Keratinocyte (primary cell): Measurements from ENCODE around the gene ERFL. TPM values are rescaled to one million over a fixed set of nuclear protein-coding genes. Genes with fewer than 3 reads are reported as not detected.
A peak's percentile ranks its signal among the peaks of the same experiment; 100 is the strongest.

ENCODE experiments used
- DNase-seq: peaks from one replicate; pipeline ENCODE4 v3.0.0-alpha.2; 2011; ENCODE audit warnings: low read depth, missing footprints, low spot score
- FAIRE-seq: peaks from 2 replicates; lab custom pipeline; 2011; peaks lifted over from hg19 to GRCh38; lab: Jason Lieb, UNC
- H2AFZ ChIP-seq: 2 replicates; pipeline ENCODE4 v1.6.0; 2012; ENCODE audit warnings: low read length, control low read depth, inconsistent platforms; ENCODE audit not compliant: control insufficient read depth
- H3K27ac ChIP-seq: 2 replicates; pipeline ENCODE4 v1.5.1; 2011; ENCODE audit warnings: low read length; ENCODE audit not compliant: control insufficient read depth, insufficient read depth
- H3K27me3 ChIP-seq: 3 replicates; pipeline ENCODE4 v1.6.0; 2011; ENCODE audit warnings: low read length; ENCODE audit not compliant: control insufficient read depth, insufficient read depth; ENCODE audit errors: extremely low read depth
- H3K36me3 ChIP-seq, 2 experiments: 2 replicates in 1 of 2; 3 replicates in 1 of 2; pipeline ENCODE4 v1.5.1; 2011; ENCODE audit warnings: low read length in 2 of 2, mild to moderate bottlenecking in 1 of 2; ENCODE audit not compliant: control insufficient read depth in 2 of 2, insufficient read depth in 2 of 2; ENCODE audit errors: extremely low read depth in 1 of 2
- H3K4me1 ChIP-seq: 3 replicates; pipeline ENCODE4 v1.5.1; 2011; ENCODE audit warnings: low read length; ENCODE audit not compliant: control insufficient read depth, insufficient read depth; ENCODE audit errors: extremely low read depth
- H3K4me2 ChIP-seq: 3 replicates; pipeline ENCODE4 v1.6.0; 2011; ENCODE audit warnings: low read depth, low read length; ENCODE audit not compliant: control insufficient read depth, insufficient read depth; ENCODE audit errors: extremely low read depth
- H3K4me3 ChIP-seq, 3 experiments: fragments of 200-600 bp in 1 of 3; sonication (generic) in 1 of 3; 2 replicates in 2 of 3; 3 replicates in 1 of 3; pipeline ENCODE4 v1.5.1; 2011 to 2016; ENCODE audit warnings: low read length in 3 of 3, mild to moderate bottlenecking in 3 of 3, control low read depth in 2 of 3, inconsistent platforms in 1 of 3, low read depth in 1 of 3, mixed read lengths in 1 of 3, mixed run types in 1 of 3, moderate library complexity in 1 of 3; ENCODE audit not compliant: control insufficient read depth in 2 of 3, insufficient read depth in 2 of 3; ENCODE audit errors: extremely low read depth in 1 of 3
- H3K79me2 ChIP-seq: 2 replicates; pipeline ENCODE4 v1.6.0; 2012; ENCODE audit warnings: low read length; ENCODE audit not compliant: control insufficient read depth, insufficient read depth
- H3K9ac ChIP-seq: 3 replicates; pipeline ENCODE4 v1.6.0; 2011; ENCODE audit warnings: low read length; ENCODE audit not compliant: control insufficient read depth, insufficient read depth; ENCODE audit errors: extremely low read depth
- H3K9me1 ChIP-seq: 3 replicates; pipeline ENCODE4 v1.6.0; 2011; ENCODE audit warnings: low read length; ENCODE audit not compliant: control insufficient read depth, insufficient read depth; ENCODE audit errors: extremely low read depth
- H3K9me3 ChIP-seq: 2 replicates; pipeline ENCODE4 v1.5.1; 2012; ENCODE audit warnings: low read depth, low read length; ENCODE audit not compliant: control insufficient read depth
- H4K20me1 ChIP-seq: 3 replicates; pipeline ENCODE4 v1.6.0; 2011; ENCODE audit warnings: low read length; ENCODE audit not compliant: control insufficient read depth, insufficient read depth; ENCODE audit errors: extremely low read depth
- CTCF ChIP-seq, 3 experiments: IDR thresholded peaks in 1 of 3; conservative IDR thresholded peaks in 1 of 3; optimal IDR thresholded peaks in 1 of 3; 2 replicates in 2 of 3; 3 replicates in 1 of 3; pipeline versions ENCODE3 to v1.5.1; 2011; ENCODE audit warnings: low read length in 3 of 3, mild to moderate bottlenecking in 3 of 3, moderate library complexity in 2 of 3, control low read depth in 1 of 3, inconsistent platforms in 1 of 3; ENCODE audit not compliant: insufficient read depth in 2 of 3; ENCODE audit errors: extremely low read depth in 1 of 3
- EZH2 ChIP-seq: IDR thresholded peaks from one replicate; pipeline ENCODE4 v1.6.1; 2012; ENCODE audit warnings: inconsistent platforms, mild to moderate bottlenecking, low read length, moderate library complexity
- dilution Hi-C: fragments of 300-500 bp; cut with MboI; formaldehyde crosslinking; loops from one replicate; pipeline ENCODE4 v1.7.0; 2020; ENCODE audit warnings: low sequenced_read_pairs; ENCODE audit not compliant: extremely low pct_ligation_motif_present
- polyA plus RNA-seq, 5 experiments: library from polyadenylated mRNA; depleted of rRNA in 3 of 5; stranded (reverse) in 3 of 5; stranded (forward) in 1 of 5; unstranded in 1 of 5; fragments of >200 nt; gene quantifications; 1 replicate in 1 of 5; 2 replicates in 3 of 5; 3 replicates in 1 of 5; pipeline versions ENCODE4 v1.2.1 to v1.2.3, GENCODE V29; 2011 to 2012; ENCODE audit warnings: missing spikeins in 2 of 5, low read depth in 1 of 5, low replicate concordance in 1 of 5

ERFL gene
- polyA plus RNA-seq, 1 donor (not counting 4 experiments of a cell fraction or from before 2014, with no cell fraction given), result not detected

DNA sequence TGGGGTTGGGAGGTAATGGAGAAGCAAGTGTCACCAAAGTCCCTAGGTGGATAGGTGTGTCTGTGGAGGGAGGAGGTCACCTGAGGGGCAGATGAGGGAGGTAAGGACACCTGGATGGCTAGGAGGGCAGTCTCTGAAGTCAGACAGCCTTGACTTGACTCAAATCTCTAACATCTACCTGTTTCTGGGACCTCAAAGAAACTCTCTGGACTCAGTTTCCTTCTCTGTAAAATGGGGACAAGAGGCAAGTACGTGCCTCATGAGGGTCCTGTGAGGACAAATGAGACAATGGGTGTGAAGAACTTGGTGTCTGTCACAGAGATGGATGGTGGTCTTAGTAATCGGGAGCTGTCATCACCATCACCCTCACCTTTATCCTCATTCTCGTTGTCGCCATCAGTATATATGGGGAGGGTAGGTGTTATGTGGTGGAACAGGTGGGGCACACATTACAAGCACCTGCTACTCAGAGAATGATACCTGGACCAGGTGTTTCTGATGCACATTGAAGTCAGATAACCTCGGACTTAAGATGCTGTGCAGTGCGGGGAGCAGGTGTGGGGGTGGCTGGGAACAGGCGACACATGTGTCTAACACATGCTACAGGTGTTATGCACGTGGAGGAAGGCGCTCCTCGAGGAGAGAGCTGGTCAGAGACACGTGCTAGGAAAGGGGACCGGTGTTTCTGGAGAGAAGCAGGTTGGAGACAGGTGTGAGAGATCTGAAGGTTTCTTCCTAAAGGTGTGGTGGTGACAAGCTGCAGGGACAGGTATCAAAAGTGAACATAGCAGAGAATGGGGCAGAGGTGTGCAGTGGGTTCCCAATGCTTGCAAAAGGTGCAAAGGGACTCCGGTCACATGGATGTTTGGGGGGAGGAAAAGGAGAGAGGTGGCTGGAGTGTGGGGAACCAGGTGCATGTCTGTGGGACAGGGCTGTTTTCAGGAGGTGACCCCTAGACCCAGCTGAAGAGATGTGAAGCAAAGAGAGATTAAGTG lies 3.8 kb downstream of the ERFL start:
- Histone ChIP-seq H3K4me3 (no peak overlapping the region), H2AFZ (no peak overlapping the region), H3K4me1 (peaks cover 6% of the 10 kb centered on the region), H3K27me3 (peaks cover 86% of the 10 kb centered on the region), H3K9ac (no peak overlapping the region), H3K27ac (no peak overlapping the region), H3K4me2 (no peak overlapping the region), H4K20me1 (peaks cover 6% of the 10 kb centered on the region), H3K9me3 (peaks cover 8% of the 10 kb centered on the region), H3K9me1 (no peaks in the 10 kb centered on the region), H3K36me3 (no peaks in the 10 kb centered on the region), H3K79me2 (no peaks in the 10 kb centered on the region)
- TF ChIP-seq EZH2, result no peak
- TF ChIP-seq CTCF (optimal IDR thresholded peaks at IDR 0.05 in 1 of 3, IDR thresholded peaks at IDR 0.05 in 1 of 3, conservative IDR thresholded peaks at IDR 0.05 in 1 of 3; ENCODE audit: extremely low read depth in 1 of 3, insufficient read depth in 2 of 3, low read length in 3 of 3), result no peak
- dilution Hi-C loops, result no loop called here
- DNase-seq (no peak), FAIRE-seq (no peak)

- DNase-seq, result no peak
- Histone ChIP-seq H3K27ac (no peak overlapping the region), H3K27me3 (peaks cover 78% of the 10 kb centered on the region), H3K9me3 (peaks cover 8% of the 10 kb centered on the region), H3K79me2 (no peaks in the 10 kb centered on the region), H3K4me2 (no peak overlapping the region), H3K36me3 (no peaks in the 10 kb centered on the region), H2AFZ (no peak overlapping the region), H3K4me1 (no peaks in the 10 kb centered on the region), H3K4me3 (no peak overlapping the region), H3K9ac (no peak overlapping the region), H4K20me1 (peaks cover 6% of the 10 kb centered on the region), H3K9me1 (no peaks in the 10 kb centered on the region)
- FAIRE-seq, result no peak
- dilution Hi-C loops, result no loop called here
- peak; percentile 25 for TF ChIP-seq EZH2
- no peak for TF ChIP-seq CTCF (optimal IDR thresholded peaks at IDR 0.05 in 1 of 3, IDR thresholded peaks at IDR 0.05 in 1 of 3, conservative IDR thresholded peaks at IDR 0.05 in 1 of 3; ENCODE audit: extremely low read depth in 1 of 3, insufficient read depth in 2 of 3, low read length in 3 of 3)
Observed at GRCh38 chr19:41923045-41923788, 5.0 kb downstream of the ERFL start.
